Endothelial cell of umbilical vein (primary cell): ENCODE results near the gene NTRK1. TPM values are rescaled to one million over a fixed set of nuclear protein-coding genes. Genes with fewer than 3 reads are reported as not detected.

Source experiments
- BruUV-seq: library from RNA; stranded (reverse); fragments of 400-500 nt; replicated peaks from 2 replicates; lab custom pipeline; 2021; lab: Mats Ljungman, UMichigan
- CTCF ChIA-PET: fragments of 300-600, 350-600 bp; sonication (Branson Sonifier 250); formaldehyde crosslinking; loops from one replicate; lab custom pipeline; 2021; ENCODE audit warnings: antibody characterized with exemption, inconsistent platforms; lab: Charles Lee
- POLR2A ChIA-PET: fragments of 300-600, 350-600 bp; sonication (Branson Sonifier 250); formaldehyde crosslinking; loops from one replicate; lab custom pipeline; 2021; ENCODE audit warnings: antibody characterized with exemption, inconsistent platforms; lab: Charles Lee
- DNase-seq: peaks from one replicate; pipeline ENCODE4 v3.0.0-alpha.2; 2011; ENCODE audit warnings: low read depth, low spot score
- FAIRE-seq: peaks from 2 replicates; lab custom pipeline; 2011; peaks lifted over from hg19 to GRCh38; lab: Jason Lieb, UNC
- H2AFZ ChIP-seq: 2 replicates; pipeline ENCODE4 v1.6.0; 2012; ENCODE audit warnings: low read depth, low read length, control low read depth, inconsistent platforms
- H3K27ac ChIP-seq: 2 replicates; pipeline ENCODE4 v1.5.1; 2011; ENCODE audit warnings: low read depth, mild to moderate bottlenecking, control low read depth, low read length, moderate library complexity; ENCODE audit not compliant: insufficient read depth
- H3K27me3 ChIP-seq, 2 experiments: 2 replicates each; pipeline versions ENCODE4 v1.6.0 to v1.6.1; 2011; ENCODE audit warnings: low read length in 2 of 2, mixed read lengths in 1 of 2; ENCODE audit not compliant: control insufficient read depth in 2 of 2, insufficient read depth in 2 of 2
- H3K36me3 ChIP-seq, 2 experiments: 2 replicates in 1 of 2; 3 replicates in 1 of 2; pipeline ENCODE4 v1.5.1; 2011; ENCODE audit warnings: low read length in 2 of 2, mild to moderate bottlenecking in 1 of 2, moderate library complexity in 1 of 2; ENCODE audit not compliant: control insufficient read depth in 2 of 2, insufficient read depth in 2 of 2; ENCODE audit errors: extremely low read depth in 1 of 2
- H3K4me1 ChIP-seq: 3 replicates; pipeline ENCODE4 v1.5.1; 2011; ENCODE audit warnings: mild to moderate bottlenecking, low read length; ENCODE audit not compliant: control insufficient read depth, insufficient read depth; ENCODE audit errors: extremely low read depth
- H3K4me2 ChIP-seq: 2 replicates; pipeline ENCODE4 v1.6.1; 2011; ENCODE audit warnings: low read length, control low read depth, mixed read lengths; ENCODE audit not compliant: insufficient read depth
- H3K4me3 ChIP-seq, 3 experiments: fragments of 200-600 bp in 1 of 3; sonication (generic), shearing (Covaris generic) in 1 of 3; replicated peaks in 1 of 3; 2 replicates each; pipeline ENCODE4 v1.5.1; 2011 to 2016; ENCODE audit warnings: control low read depth in 3 of 3, low read length in 3 of 3, mild to moderate bottlenecking in 2 of 3, inconsistent platforms in 1 of 3, low read depth in 1 of 3, moderate library complexity in 1 of 3; ENCODE audit not compliant: insufficient read depth in 1 of 3
- H3K79me2 ChIP-seq: 2 replicates; pipeline ENCODE4 v1.6.0; 2012; ENCODE audit warnings: low read length, inconsistent platforms; ENCODE audit not compliant: control insufficient read depth, insufficient read depth
- H3K9ac ChIP-seq: replicated peaks from 2 replicates; pipeline ENCODE3; 2011; ENCODE audit warnings: low read length, control low read depth; ENCODE audit not compliant: insufficient read depth; ENCODE audit errors: extremely low read depth
- H3K9me1 ChIP-seq: replicated peaks from 3 replicates; pipeline ENCODE4 v1.6.0; 2011; ENCODE audit warnings: mild to moderate bottlenecking, low read length; ENCODE audit not compliant: control insufficient read depth, insufficient read depth; ENCODE audit errors: extremely low read depth
- H3K9me3 ChIP-seq: replicated peaks from 2 replicates; pipeline ENCODE4 v1.5.1; 2012; ENCODE audit warnings: low read length, inconsistent platforms; ENCODE audit not compliant: control insufficient read depth, insufficient read depth
- H4K20me1 ChIP-seq: replicated peaks from 2 replicates; pipeline ENCODE3; 2011; ENCODE audit warnings: mild to moderate bottlenecking, low read length; ENCODE audit not compliant: control insufficient read depth, insufficient read depth; ENCODE audit errors: extremely low read depth
- CTCF ChIP-seq, 2 donors: IDR thresholded peaks; 1 replicate in 1 of 2; 2 replicates in 1 of 2; pipeline ENCODE4 v1.5.1; 2011; ENCODE audit warnings: low read length in 2 of 2, mild to moderate bottlenecking in 2 of 2, moderate library complexity in 2 of 2, control low read depth in 1 of 2, inconsistent platforms in 1 of 2, low read depth in 1 of 2; ENCODE audit not compliant: insufficient read depth in 1 of 2; ENCODE audit errors: extremely low read depth in 1 of 2
- EZH2 ChIP-seq: IDR thresholded peaks from 2 replicates; pipeline ENCODE4 v1.6.1; 2012; ENCODE audit warnings: borderline replicate concordance, low read depth, mild to moderate bottlenecking, moderate library complexity, low read length, inconsistent platforms; ENCODE audit not compliant: severe bottlenecking
- FOS ChIP-seq: IDR thresholded peaks from 2 replicates; pipeline ENCODE4 v1.6.1; 2011; ENCODE audit warnings: mild to moderate bottlenecking, low read length, moderate library complexity, borderline replicate concordance; ENCODE audit not compliant: insufficient read depth
- GATA2 ChIP-seq: IDR thresholded peaks from 2 replicates; pipeline ENCODE4 v1.7.0; 2011; ENCODE audit warnings: low read depth, mild to moderate bottlenecking, moderate library complexity, mixed read lengths, low read length; ENCODE audit not compliant: insufficient read length, insufficient read depth
- JUN ChIP-seq: IDR thresholded peaks from 2 replicates; pipeline ENCODE4 v1.6.1; 2011; ENCODE audit warnings: borderline replicate concordance, low read depth; ENCODE audit not compliant: insufficient read length, insufficient read depth
- MYC ChIP-seq: IDR thresholded peaks from one replicate; pipeline ENCODE4 v1.6.1; 2011; ENCODE audit warnings: mild to moderate bottlenecking, low read depth, low read length
- POLR2A ChIP-seq: IDR thresholded peaks from 2 replicates; pipeline ENCODE4 v1.6.1; 2012; ENCODE audit warnings: low read depth, mild to moderate bottlenecking, control low read depth, low read length
- POLR2AphosphoS5 ChIP-seq: IDR thresholded peaks from 2 replicates; pipeline ENCODE4 v1.6.1; 2012; ENCODE audit warnings: low read depth, mild to moderate bottlenecking, control low read depth, low read length, moderate library complexity; ENCODE audit not compliant: insufficient read depth
- dilution Hi-C: fragments of 300-500 bp; cut with MboI; formaldehyde crosslinking; loops from one replicate; pipeline ENCODE4 v1.15.0; 2019; ENCODE audit warnings: low sequenced_read_pairs; ENCODE audit not compliant: extremely low pct_ligation_motif_present
- intact Hi-C: fragments of 100-400 bp; cut with micrococcal nuclease; formaldehyde crosslinking; loops from one replicate; pipeline ENCODE4 v1.10.0; 2022
- polyA plus RNA-seq, 4 experiments: library from polyadenylated mRNA; depleted of rRNA in 3 of 4; stranded (reverse) in 3 of 4; unstranded in 1 of 4; fragments of >200 nt; gene quantifications; 2 replicates each; pipeline versions ENCODE4 v1.2.1 to v1.2.3, GENCODE V29; 2011 to 2012; ENCODE audit warnings: missing spikeins in 1 of 4
- total RNA-seq: library from RNA; stranded (reverse); gene quantifications from 2 replicates; pipeline ENCODE4 v1.2.3, GENCODE V29; 2021
- TF ChIP-seq, protein P1 (sequence below): IDR thresholded peaks from 2 replicates; pipeline ENCODE4 v1.6.1; 2011; ENCODE audit not compliant: insufficient read depth, insufficient read length

Gene NTRK1
- total and polyA plus RNA-seq, 2 donors (not counting 3 experiments of a cell fraction or from before 2014, with no cell fraction given), result 0.07 TPM; not detected in 1

GRCh38 chr1:156873659-156874058, 13.0 kb downstream of the NTRK1 start:
- Histone ChIP-seq H3K9me1 (no peaks in the 10 kb centered on the region), H3K4me2 (no peak overlapping the region), H3K9me3 (no peaks in the 10 kb centered on the region), H3K9ac (no peak overlapping the region), H3K27me3 (peaks cover 4 to 12% of the 10 kb centered on the region in 2 experiments), H3K4me3 (no peak overlapping the region), H3K79me2 (no peaks in the 10 kb centered on the region), H4K20me1 (no peaks in the 10 kb centered on the region), H3K36me3 (no peaks in the 10 kb centered on the region), H3K4me1 (peaks cover 17% of the 10 kb centered on the region), H3K27ac (no peak overlapping the region), H2AFZ (no peak overlapping the region)
- no peak for FAIRE-seq
- BruUV-seq, result no TSS peak
- ChIA-PET CTCF (interaction anchor here (1.2 to 2.2 kb wide), 3 partner anchors 14 to 148 kb away, joined by 7 to 9 read pairs (median 8); partner anchors contain the start of genes INSRR and NTRK1), POLR2A (no interaction called here)
- intact Hi-C loops, result no loop called here
- DNase-seq, result no peak
- dilution Hi-C loops, result no loop called here
- no peak for TF ChIP-seq POLR2AphosphoS5
- TF ChIP-seq, protein P1, sequence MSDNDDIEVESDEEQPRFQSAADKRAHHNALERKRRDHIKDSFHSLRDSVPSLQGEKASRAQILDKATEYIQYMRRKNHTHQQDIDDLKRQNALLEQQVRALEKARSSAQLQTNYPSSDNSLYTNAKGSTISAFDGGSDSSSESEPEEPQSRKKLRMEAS, result no peak
- TF ChIP-seq EZH2, result no peak
- no peak for TF ChIP-seq JUN
- no peak for TF ChIP-seq CTCF (IDR thresholded peaks at IDR 0.05; ENCODE audit: extremely low read depth in 1 of 2, insufficient read depth in 1 of 2, low read depth in 1 of 2, low read length in 2 of 2)
- no peak for TF ChIP-seq POLR2A
- no peak for TF ChIP-seq MYC
- no peak for TF ChIP-seq GATA2
- TF ChIP-seq FOS, result no peak
